Natural killer cell treated with Interleukin-12 subunit alpha and Interleukin-12 subunit beta and Interleukin-15 and Interleukin-18, amount 100 ng/mL, for 72 hours (primary cell): ENCODE data around the gene SOD1. TPM values are rescaled to one million over a fixed set of nuclear protein-coding genes. Genes with fewer than 3 reads are reported as not detected.
"Not testable (repeated sequence)": the region's sequence is repeated elsewhere in the genome, so short reads cannot be mapped to it uniquely, and the experiment has no call there.

Experiments used
- ATAC-seq, 2 donors: fragments of 150-1000 bp; cut with Tn5 transposase in 1 of 2; sonication (Bioruptor Pico), chemical (Tn5 transposase) in 1 of 2; 2 replicates each; pipeline ENCODE4 v1.10.0; 2021
- DNase-seq: peaks from one replicate; pipeline ENCODE4 v3.0.0; 2022; ENCODE audit warnings: low spot score
- H3K27ac Mint-ChIP-seq, 2 donors: 1 replicate in 1 of 2; 2 replicates in 1 of 2; pipeline ENCODE4 v1.8.0; 2022; ENCODE audit warnings: mixed read lengths in 2 of 2, mild to moderate bottlenecking in 1 of 2, moderate library complexity in 1 of 2
- H3K27me3 Mint-ChIP-seq, 2 donors: 1 replicate in 1 of 2; 2 replicates in 1 of 2; pipeline ENCODE4 v1.8.0; 2022; ENCODE audit warnings: mixed read lengths in 2 of 2
- H3K36me3 Mint-ChIP-seq: one replicate; pipeline ENCODE4 v1.8.0; 2022; ENCODE audit warnings: mixed read lengths
- H3K4me1 Mint-ChIP-seq, 2 donors: 1 replicate in 1 of 2; 2 replicates in 1 of 2; pipeline ENCODE4 v1.8.0; 2022; ENCODE audit warnings: low read depth in 2 of 2, mixed read lengths in 2 of 2, mild to moderate bottlenecking in 1 of 2
- H3K4me3 Mint-ChIP-seq: one replicate; pipeline ENCODE4 v1.8.0; 2022; ENCODE audit warnings: mixed read lengths
- H3K9me3 Mint-ChIP-seq: 2 replicates; pipeline ENCODE4 v1.8.0; 2022; ENCODE audit warnings: mixed read lengths
- total RNA-seq, 2 donors: library from RNA; stranded (reverse); gene quantifications; one replicate each; pipeline ENCODE4 v1.2.3, GENCODE V29; 2022

SOD1 gene
- total RNA-seq, 2 donors from 2014 or later = 209 to 228 TPM

DNA sequence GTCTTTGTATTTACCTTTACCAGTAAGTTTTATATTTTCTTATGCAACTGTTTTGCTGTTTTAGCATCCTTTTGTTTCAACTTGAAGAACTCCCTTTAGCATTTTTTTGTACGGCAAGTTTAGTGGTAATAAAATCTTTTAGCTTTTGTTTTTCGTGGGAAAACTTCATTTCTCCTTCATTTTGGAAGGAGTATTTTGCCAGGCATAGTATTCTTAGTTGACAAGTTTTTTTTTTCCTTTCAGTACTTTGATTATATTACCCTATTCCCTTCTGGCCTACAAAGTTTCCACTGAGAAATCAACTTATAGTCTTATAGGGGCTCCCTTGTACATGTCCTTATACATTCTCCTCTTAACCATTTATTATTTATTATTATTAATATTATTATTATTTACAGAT, 22.6 kb upstream of the SOD1 start:
- Mint-ChIP-seq H3K27ac (no peak overlapping the region), H3K27me3 (peaks cover 6 to 7% of the 10 kb centered on the region in 2 donors), H3K4me1 (no peaks in the 10 kb centered on the region), H3K4me3 (no peak overlapping the region), H3K9me3 (no peaks in the 10 kb centered on the region), H3K36me3 (peaks cover 6% of the 10 kb centered on the region)
- DNase-seq (no peak), ATAC-seq (no peak)

DNA sequence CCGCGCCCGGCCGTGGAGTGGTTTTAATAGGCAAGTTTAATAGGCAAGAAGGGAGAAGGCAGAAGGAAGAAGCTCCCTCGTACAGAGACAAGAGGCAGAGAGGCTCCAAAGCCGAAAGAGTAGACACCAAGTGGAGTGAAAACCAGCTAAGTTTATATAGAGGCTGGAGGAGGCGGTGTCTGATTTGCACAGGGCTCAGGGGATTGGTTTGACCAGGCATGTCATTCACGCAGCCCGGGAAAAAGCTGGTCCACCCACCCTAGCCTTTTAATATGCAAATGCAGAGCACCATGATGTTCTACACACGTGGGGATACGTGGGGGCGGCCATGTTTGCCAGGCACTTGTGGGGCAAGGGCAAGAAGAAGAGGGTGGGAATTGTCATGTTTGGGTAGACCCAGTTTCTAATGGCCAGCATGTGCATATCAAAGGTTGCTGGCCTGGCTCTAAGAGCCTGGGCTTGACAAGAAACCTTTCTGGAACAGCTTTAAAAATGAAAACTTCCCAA, 18.0 kb upstream of the SOD1 start:
- Mint-ChIP-seq H3K4me1 (no peaks in the 10 kb centered on the region), H3K27me3 (peaks cover 7 to 8% of the 10 kb centered on the region in 2 donors), H3K4me3 (no peak overlapping the region), H3K36me3 (peaks cover 6% of the 10 kb centered on the region), H3K9me3 (no peaks in the 10 kb centered on the region), H3K27ac (no peak overlapping the region)
- ATAC-seq (no peak), DNase-seq (no peak)

DNA sequence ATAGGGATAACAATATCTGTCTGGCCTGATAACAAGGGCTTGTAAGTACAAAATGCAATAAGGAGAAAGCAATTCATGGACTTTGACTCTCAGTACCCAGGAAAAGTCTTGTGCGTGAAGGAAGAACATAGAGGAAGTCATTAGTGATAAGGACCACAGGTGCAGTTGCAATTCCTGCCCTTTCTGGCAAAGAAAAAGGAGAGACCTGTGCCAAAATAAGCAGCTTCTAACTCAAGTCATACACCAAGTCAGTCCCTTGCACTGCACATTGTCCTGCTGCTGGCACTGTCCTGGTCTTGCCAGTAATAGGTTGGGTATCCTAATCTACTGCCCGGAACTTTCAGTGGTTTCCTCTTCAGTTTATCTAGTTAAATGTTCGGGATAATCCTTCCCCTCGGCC, 14.8 kb upstream of the SOD1 start:
- Mint-ChIP-seq H3K4me3 (no peak overlapping the region), H3K4me1 (no peaks in the 10 kb centered on the region), H3K27me3 (peaks cover 4 to 6% of the 10 kb centered on the region in 2 donors), H3K36me3 (no peaks in the 10 kb centered on the region), H3K27ac (no peak overlapping the region), H3K9me3 (no peaks in the 10 kb centered on the region)
- ATAC-seq = no peak
- DNase-seq = no peak

DNA sequence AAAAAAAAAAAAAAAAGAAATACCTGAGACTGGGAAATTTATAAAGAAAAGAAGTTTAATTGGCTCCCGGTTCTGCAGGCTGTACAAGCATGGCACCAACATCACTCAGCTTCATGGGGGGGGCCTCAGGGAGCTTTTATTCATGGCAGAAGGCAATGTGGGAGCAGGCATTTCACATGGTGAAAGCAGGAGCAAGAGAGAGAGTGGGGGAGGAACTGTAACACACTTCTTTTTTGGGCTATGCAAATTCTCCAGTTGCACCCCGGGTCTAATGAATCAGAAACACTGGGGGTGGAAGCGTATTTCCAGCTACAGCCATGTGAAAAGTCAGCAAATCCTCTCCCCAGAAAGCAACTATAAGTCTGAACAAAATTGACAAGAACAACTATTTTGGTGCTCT, 11.8 kb upstream of the SOD1 start:
- H3K27me3 Mint-ChIP-seq = peaks cover 0 to 4% of the 10 kb centered on the region in 2 donors
- no peak overlapping the region for H3K4me3 Mint-ChIP-seq
- no peak overlapping the region for H3K27ac Mint-ChIP-seq
- H3K4me1 Mint-ChIP-seq = no peaks in the 10 kb centered on the region
- DNase-seq (no peak), ATAC-seq (no peak)
- H3K9me3 Mint-ChIP-seq = no peaks in the 10 kb centered on the region
- no peaks in the 10 kb centered on the region for H3K36me3 Mint-ChIP-seq

DNA sequence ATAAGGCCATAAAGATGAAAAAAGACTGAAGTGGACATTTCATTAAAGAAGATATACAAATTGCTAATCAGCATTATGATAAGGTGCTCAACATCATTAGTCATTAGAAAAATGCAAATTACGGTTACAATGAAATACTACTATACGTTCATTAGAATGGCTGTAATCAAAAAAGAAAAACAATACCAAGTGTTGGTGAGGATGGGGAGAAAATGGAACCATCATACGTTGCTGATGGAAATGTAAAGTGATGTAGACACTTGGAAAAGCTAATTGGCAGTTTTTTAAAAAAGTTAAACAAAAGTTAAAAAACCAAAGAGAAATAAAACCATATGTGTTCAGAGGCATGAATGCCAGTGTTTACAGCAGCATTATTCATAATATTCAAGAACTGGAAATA, 8.6 kb upstream of the SOD1 start:
- DNase-seq (no peak), ATAC-seq (no peak)
- Mint-ChIP-seq H3K4me1 (peaks cover 13% of the 10 kb centered on the region in 2 donors), H3K9me3 (no peaks in the 10 kb centered on the region), H3K27me3 (peaks cover 0 to 2% of the 10 kb centered on the region in 2 donors), H3K4me3 (no peak overlapping the region), H3K36me3 (no peaks in the 10 kb centered on the region), H3K27ac (no peak overlapping the region)

DNA sequence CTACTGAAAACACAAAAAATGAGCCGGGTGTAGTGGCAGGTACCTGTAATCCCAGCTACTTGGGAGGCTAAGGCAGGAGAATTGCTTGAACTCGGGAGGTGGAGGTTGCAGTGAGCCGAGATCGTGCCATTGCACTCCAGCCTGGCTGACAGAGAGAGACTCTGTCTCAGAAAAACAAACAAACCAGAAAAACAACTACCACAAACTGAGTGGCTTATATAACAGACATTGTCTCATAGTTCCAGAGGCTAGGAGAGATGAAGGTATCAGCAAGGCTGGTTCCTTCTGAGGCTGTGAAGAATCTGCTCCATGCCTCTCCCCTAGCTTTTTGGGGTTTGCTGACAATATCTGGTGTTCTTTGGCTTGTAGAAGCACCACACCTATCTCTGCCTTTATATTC, 8.0 kb upstream of the SOD1 start:
- not testable (repeated sequence) for DNase-seq, H3K9me3 Mint-ChIP-seq, H3K4me3 Mint-ChIP-seq, H3K27ac Mint-ChIP-seq, H3K27me3 Mint-ChIP-seq, H3K36me3 Mint-ChIP-seq, ATAC-seq
- H3K4me1 Mint-ChIP-seq = peaks cover 16% of the 10 kb centered on the region in 2 donors

DNA sequence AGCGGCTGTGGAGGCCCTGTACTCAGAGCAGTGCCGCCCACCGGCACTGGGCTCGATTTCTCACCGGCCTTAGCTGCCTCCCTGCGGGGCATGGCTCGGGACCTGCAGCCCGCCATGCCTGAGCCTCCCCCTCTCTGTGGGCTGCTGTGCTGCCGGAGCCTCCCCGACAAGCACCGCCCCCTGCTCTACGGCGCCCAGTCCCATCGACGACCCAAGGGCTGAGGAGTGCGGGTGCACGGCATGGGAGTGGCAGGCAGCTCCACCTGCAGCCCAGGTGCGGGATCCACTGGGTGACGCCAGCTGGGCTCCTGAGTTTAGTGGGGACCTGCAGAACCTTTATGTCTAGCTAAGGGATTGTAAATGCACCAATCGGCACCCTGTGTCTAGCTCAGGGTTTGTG, 5.2 kb upstream of the SOD1 start:
- Mint-ChIP-seq H3K27ac (no peak overlapping the region), H3K36me3 (no peaks in the 10 kb centered on the region), H3K4me3 (no peak overlapping the region), H3K27me3 (no peaks in the 10 kb centered on the region), H3K9me3 (no peaks in the 10 kb centered on the region), H3K4me1 (peaks cover 25 to 26% of the 10 kb centered on the region in 2 donors)
- ATAC-seq (no peak), DNase-seq (no peak)

DNA sequence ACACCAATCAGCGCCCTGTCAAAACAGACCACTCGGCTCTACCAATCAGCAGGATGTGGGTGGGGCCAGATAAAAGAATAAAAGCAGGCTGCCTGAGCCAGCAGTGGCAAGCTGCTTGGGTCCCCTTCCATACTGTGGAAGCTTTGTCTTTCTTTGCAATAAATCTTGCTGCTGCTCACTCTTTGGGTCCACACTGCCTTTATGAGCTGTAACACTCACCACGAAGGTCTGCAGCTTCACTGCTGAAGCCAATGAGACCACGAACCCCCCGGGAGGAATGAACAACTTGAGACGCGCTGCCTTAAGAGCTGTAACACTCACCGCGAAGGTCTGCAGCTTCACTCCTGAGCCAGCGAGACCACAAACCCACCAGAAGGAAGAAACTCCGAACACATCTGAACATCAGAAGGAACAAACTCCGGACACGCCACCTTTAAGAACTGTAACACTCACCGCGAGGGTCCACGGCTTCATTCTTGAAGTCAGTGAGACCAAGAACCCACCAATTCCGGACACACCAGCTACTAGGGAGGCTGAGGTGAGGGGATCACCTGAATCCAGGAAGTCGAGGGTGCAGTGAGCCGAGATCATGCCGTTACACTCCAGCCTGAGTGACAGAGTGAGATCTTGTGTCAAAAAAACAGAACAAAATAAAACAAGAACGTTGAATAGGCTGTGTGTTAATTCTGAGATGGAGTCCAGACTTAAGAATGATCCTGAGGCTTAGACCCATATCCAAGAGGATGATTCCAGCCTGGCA, 4.5 kb upstream of the SOD1 start:
- H3K27ac Mint-ChIP-seq = peak overlapping the region in 1 of 2 donors; percentile 82
- H3K36me3 Mint-ChIP-seq, H3K27me3 Mint-ChIP-seq, ATAC-seq, H3K9me3 Mint-ChIP-seq, DNase-seq: not testable (repeated sequence)
- H3K4me1 Mint-ChIP-seq = peaks cover 27 to 30% of the 10 kb centered on the region in 2 donors
- H3K4me3 Mint-ChIP-seq = peak overlapping the region; percentile 84

DNA sequence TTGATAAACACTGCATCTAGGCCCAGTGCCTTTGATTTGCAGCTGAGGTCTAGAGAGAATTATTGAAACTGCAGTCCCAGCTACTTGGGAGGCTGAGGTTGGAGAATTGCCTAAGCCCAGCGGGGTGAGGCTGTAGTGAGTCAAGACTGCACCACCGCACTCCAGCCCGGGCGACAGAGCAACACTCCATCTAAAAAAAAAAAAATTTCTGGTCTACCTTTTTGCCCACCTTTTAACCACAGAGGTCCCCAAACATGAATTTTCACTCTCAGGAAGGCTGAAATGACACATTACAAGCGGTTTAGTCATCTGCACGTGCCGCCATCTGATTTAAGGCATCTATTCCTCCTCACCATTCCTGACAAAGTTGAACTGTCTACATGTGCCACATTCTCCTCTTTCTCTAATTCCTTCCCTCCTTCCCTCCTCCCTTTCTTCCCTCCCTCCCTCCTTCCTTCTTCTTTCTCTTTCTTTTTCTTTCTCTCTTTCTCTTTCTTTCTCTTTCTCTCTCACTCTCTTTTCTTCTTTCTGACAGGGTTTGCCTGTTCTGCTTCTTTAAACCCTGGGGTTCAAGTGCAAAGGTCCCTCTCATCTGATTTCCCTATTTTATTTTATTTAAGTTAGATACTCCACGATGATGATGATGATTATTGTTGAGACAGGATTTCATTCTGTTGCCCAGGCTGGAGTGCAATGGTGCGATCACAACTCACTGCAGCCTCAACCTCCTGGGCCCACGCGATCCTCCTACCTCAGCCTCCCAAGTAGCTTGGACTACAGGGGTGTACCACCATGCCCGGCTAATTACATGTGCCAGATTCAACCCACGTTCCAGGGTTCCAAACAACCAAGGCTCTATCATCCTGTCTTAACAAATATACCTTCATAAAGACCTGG, 3.0 kb upstream of the SOD1 start:
- ATAC-seq (no peak), DNase-seq (no peak)
- H3K27me3 Mint-ChIP-seq = no peaks in the 10 kb centered on the region
- peaks cover 33 to 43% of the 10 kb centered on the region in 2 donors for H3K4me1 Mint-ChIP-seq
- no peak overlapping the region for H3K4me3 Mint-ChIP-seq
- H3K9me3 Mint-ChIP-seq = no peaks in the 10 kb centered on the region
- H3K36me3 Mint-ChIP-seq = no peaks in the 10 kb centered on the region
- peak overlapping the region in 1 of 2 donors; percentile 77 for H3K27ac Mint-ChIP-seq

DNA sequence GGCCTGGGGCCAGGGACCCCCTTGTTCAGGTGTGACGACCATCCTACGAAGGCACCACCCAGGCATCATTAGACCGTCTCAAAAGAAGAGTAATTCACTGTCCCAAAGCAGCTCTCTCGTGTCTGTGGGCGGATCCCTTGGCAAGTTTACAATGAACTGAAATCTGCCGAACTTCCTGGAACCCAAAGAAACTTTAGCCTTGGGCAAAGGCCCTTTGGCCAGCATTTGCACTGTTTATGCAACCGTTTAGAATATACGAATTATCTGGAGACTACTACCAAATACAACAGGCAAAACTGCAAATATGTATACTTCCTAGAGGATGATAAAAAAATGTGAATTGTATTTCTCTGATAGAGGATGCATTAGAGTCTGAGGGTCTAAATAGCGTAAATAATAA, 1.4 kb upstream of the SOD1 start:
- Mint-ChIP-seq H3K4me3 (peak overlapping the region; percentile 10), H3K4me1 (peaks cover 36 to 48% of the 10 kb centered on the region in 2 donors), H3K27ac (peak overlapping the region in 1 of 2 donors; percentile 37), H3K27me3 (no peaks in the 10 kb centered on the region), H3K36me3 (peaks cover 8% of the 10 kb centered on the region), H3K9me3 (no peaks in the 10 kb centered on the region)
- DNase-seq (no peak), ATAC-seq (no peak)

DNA sequence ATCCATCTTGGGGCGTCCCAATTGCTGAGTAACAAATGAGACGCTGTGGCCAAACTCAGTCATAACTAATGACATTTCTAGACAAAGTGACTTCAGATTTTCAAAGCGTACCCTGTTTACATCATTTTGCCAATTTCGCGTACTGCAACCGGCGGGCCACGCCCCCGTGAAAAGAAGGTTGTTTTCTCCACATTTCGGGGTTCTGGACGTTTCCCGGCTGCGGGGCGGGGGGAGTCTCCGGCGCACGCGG, 282 bp upstream of the SOD1 start:
- DNase-seq (no peak), ATAC-seq (no peak)
- peaks cover 11% of the 10 kb centered on the region for H3K36me3 Mint-ChIP-seq
- peak overlapping the region; percentile 82 to 94 for H3K27ac Mint-ChIP-seq
- H3K4me1 Mint-ChIP-seq = peaks cover 40 to 50% of the 10 kb centered on the region in 2 donors
- no peaks in the 10 kb centered on the region for H3K27me3 Mint-ChIP-seq
- H3K4me3 Mint-ChIP-seq = peak overlapping the region; percentile 96
- H3K9me3 Mint-ChIP-seq = no peaks in the 10 kb centered on the region

DNA sequence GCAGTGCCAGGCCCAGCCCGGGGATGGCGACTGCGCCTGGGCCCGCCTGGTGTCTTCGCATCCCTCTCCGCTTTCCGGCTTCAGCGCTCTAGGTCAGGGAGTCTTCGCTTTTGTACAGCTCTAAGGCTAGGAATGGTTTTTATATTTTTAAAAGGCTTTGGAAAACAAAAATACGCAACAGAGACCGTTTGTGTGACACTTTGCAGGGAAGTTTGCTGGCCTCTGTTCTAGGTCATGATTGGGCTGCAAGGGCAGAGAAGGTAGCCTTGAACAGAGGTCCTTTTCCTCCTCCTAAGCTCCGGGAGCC, 719 bp downstream of the SOD1 start:
- Mint-ChIP-seq H3K4me1 (peaks cover 36 to 50% of the 10 kb centered on the region in 2 donors), H3K27me3 (no peaks in the 10 kb centered on the region), H3K36me3 (peaks cover 14% of the 10 kb centered on the region), H3K27ac (peak overlapping the region; percentile 82 to 94), H3K4me3 (peak overlapping the region; percentile 83), H3K9me3 (no peaks in the 10 kb centered on the region)
- ATAC-seq (peak in 1 of 2 donors; percentile 56), DNase-seq (no peak)

DNA sequence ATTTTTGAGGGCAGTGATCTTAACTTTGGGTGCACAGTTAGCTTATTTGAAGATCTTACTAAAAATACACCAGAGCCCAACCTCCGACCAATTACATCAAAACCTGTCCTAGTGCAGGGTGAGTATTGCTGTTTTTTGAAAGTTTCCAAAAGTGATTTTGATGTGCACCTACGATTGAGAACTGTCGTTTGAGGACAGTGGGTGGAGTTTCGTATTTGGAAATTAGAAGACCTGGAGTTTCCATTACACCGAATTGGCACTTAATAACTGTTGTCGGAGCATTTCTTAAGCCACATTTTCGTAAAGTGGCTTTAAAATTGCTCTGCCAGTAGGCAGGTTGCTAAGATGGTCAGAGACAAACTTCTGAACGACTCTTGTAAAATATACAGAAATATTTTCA, 1.1 kb downstream of the SOD1 start:
- peak overlapping the region; percentile 83 for H3K4me3 Mint-ChIP-seq
- H3K36me3 Mint-ChIP-seq = peaks cover 18% of the 10 kb centered on the region
- DNase-seq = no peak
- peak overlapping the region; percentile 82 to 94 for H3K27ac Mint-ChIP-seq
- ATAC-seq = no peak
- H3K27me3 Mint-ChIP-seq = no peaks in the 10 kb centered on the region
- peaks cover 36 to 50% of the 10 kb centered on the region in 2 donors for H3K4me1 Mint-ChIP-seq
- no peaks in the 10 kb centered on the region for H3K9me3 Mint-ChIP-seq

DNA sequence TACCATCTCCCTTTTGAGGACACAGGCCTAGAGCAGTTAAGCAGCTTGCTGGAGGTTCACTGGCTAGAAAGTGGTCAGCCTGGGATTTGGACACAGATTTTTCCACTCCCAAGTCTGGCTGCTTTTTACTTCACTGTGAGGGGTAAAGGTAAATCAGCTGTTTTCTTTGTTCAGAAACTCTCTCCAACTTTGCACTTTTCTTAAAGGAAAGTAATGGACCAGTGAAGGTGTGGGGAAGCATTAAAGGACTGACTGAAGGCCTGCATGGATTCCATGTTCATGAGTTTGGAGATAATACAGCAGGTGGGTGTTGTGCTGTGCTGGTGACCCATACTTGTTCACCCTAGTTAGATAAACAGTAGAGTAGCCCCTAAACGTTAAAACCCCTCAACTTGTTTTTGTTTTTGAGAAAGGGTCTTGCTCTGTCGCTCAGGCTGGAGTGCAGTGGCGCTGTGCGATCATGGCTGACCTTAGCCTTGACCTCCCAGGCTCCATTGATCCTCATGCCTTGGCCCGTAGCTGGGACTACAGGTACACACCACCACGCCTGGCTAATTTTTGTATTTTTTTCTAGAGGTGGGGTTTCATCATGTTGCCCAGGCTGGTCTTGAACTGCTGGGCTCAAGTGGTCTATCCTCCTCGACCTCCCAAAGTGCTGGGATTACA, 4.2 kb downstream of the SOD1 start:
- Mint-ChIP-seq H3K4me1 (peaks cover 47 to 62% of the 10 kb centered on the region in 2 donors), H3K36me3 (peaks cover 31% of the 10 kb centered on the region), H3K4me3 (no peak overlapping the region), H3K27ac (peak overlapping the region; percentile 83 to 86), H3K9me3 (no peaks in the 10 kb centered on the region), H3K27me3 (no peaks in the 10 kb centered on the region)
- DNase-seq = no peak
- ATAC-seq = no peak
